Activated T-cell treated with anti-CD3 and anti-CD28 coated beads for 4 hours (primary cell): ENCODE results near the gene CEACAM19.
"Not testable (repeated sequence)": the region's sequence is repeated elsewhere in the genome, so short reads cannot be mapped to it uniquely, and the experiment has no call there.

Experiments used
- DNase-seq: peaks from one replicate; pipeline ENCODE4 v3.0.0-alpha.2; 2020

Gene CEACAM19

DNA sequence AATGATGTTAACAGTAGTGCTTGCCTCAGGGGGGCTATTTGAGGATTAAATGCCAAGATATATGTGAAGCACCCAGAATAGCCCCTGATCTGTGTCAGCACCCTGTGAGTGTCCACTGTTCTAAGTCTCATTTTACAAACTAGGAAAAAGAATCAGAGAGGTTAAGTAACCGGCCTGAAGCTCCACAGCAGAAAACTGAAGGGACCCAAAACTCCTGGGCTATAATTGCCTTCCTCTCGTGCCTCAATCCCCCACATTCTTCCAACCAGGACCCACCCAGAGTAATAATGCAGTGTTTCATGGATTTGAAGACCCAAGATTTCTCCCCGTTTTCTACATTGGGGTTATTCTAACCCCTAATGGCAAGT is 25.2 kb upstream of the CEACAM19 start:
- DNase-seq, result no peak

DNA sequence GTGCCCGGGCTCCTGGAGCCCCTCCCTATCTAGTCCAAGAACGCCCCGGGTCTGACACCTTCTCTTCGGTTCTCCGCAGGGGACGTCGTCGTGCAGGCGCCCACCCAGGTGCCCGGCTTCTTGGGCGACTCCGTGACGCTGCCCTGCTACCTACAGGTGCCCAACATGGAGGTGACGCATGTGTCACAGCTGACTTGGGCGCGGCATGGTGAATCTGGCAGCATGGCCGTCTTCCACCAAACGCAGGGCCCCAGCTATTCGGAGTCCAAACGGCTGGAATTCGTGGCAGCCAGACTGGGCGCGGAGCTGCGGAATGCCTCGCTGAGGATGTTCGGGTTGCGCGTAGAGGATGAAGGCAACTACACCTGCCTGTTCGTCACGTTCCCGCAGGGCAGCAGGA is 24.1 kb upstream of the CEACAM19 start:
- no peak for DNase-seq

DNA sequence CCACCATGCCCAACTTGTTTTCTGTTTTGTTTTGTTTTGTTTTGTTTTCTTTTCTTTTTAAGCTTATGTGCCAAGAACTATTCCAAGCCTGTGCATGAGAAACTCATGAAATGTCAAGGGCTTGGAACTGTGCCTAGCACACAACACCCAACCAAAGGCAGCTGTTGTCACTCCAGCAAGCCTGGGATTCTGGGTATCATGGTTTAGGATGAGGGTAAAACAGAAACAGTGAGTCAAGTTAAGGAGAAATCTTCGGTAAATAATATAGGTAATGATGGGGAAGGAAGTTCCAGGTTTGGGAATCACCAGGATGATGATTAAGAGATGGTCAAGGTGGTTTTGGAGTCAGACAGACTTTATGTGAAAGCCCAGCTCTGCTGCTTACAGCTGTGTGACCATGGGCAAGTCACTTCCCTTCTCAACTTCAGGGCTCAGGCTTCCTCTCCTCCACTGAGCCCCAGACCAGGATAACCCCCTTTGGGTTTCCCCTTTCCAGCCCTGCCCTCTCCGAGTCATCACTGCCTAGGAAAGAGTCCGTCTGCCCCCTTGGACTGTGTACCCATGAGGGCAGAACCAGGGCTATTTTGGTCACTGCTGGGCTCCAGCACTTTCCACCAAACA is 22.5 kb upstream of the CEACAM19 start:
- DNase-seq, result no peak

DNA sequence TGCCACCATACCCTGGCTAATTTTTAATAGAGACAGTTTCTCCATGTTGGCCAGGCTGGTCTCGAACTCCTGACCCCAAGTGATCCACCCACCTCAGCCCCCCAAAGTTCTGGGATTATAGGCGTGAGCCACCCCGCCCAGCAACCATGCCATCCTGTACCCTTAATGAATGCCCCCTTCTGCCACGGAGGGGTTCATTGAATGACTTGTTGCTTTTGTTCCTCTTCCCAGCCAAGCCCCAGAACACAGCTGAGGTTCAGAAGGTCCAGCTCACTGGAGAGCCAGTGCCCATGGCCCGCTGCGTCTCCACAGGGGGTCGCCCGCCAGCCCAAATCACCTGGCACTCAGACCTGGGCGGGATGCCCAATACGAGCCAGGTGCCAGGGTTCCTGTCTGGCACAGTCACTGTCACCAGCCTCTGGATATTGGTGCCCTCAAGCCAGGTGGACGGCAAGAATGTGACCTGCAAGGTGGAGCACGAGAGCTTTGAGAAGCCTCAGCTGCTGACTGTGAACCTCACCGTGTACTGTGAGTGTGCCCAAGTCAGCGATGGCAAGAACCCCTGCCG is 21.6 kb upstream of the CEACAM19 start:
- no peak for DNase-seq

DNA sequence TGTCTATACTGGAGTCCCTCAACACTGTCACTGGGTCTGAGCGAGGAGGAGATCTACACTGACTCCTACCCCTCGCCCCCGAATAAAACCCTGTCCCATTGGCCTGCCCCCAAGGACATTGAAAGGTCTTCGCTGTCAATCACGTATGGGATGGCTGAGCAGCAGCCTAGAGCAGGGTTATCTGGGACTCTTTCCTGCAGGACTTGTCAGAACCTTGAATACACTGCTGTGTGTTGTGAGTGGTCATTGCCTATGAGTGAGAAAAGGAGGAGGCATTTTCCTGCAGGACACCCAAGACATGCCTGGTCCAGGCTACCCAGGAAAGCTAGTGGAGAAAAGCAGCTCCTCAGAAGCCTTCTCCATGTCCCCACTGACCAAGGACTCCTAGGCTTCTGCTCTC is 17.9 kb upstream of the CEACAM19 start:
- DNase-seq, result no peak

DNA sequence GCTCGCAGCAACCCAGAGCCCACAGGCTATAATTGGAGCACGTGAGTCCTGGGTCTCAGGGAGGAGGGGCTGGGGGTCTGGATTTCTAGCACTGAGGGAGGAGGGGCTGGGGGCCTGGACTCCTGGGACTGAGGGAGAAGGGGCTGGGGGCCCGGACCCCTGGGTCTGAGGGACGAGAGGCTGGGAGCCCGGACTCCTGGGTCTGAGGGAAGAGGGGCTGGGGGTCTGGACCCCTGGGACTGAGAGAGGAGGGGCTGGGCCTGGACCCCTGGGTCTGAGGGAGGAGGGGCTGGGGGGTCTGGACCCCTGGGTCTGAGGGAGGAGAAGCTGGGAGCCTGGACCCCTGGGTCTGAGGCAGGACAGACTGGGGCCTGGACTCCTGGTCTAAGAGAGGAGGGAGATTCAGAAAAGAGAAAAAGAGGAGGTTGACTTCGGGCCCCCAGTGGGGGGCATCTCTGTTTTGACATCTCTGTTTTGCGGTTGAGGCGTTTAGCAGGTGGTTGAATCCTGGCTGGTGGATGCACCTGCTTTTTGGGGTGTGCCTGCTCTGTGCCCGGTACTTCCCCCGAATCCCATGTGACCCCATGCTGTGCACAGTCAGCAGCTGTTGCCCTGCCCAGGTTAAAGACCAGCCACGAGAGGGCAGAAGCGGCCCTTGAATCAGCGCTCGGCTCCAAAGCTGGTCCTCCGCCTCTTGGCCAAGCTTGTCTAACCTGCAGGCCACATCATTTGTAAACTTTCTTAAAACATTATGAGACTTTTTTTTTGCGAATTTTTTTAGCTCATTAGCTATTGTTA is 17.1 kb upstream of the CEACAM19 start:
- DNase-seq, result peak; percentile 56

DNA sequence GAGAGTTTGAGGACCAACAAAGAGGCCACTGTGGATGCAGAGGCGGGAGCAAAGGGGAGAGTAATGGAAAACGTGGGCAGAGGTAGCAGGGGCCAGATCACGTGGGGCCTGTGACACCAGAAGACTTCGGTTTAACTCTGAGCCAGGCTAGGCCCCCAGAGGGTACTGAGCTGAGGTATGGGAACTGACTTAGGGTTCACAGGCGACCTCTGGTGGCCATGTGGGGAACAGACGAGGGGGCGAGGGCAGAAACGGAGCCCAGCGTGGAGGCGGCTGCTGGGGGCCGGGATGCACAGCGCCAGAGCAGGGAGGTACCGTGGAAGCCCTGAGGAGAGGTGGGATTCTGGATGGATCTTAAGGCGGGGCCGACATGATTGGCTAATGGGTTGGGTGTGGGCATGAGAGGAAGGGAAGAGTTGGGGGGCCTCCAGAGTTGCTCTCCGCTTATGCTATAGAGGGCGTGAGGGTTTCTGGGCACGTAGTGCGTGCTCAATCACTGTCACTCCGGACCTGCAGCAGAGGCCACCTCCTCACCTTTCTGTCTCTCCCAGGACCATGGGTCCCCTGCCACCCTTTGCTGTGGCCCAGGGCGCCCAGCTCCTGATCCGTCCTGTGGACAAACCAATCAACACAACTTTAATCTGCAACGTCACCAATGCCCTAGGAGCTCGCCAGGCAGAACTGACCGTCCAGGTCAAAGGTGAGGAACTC is 13.9 kb upstream of the CEACAM19 start:
- DNase-seq, result peak; percentile 65

DNA sequence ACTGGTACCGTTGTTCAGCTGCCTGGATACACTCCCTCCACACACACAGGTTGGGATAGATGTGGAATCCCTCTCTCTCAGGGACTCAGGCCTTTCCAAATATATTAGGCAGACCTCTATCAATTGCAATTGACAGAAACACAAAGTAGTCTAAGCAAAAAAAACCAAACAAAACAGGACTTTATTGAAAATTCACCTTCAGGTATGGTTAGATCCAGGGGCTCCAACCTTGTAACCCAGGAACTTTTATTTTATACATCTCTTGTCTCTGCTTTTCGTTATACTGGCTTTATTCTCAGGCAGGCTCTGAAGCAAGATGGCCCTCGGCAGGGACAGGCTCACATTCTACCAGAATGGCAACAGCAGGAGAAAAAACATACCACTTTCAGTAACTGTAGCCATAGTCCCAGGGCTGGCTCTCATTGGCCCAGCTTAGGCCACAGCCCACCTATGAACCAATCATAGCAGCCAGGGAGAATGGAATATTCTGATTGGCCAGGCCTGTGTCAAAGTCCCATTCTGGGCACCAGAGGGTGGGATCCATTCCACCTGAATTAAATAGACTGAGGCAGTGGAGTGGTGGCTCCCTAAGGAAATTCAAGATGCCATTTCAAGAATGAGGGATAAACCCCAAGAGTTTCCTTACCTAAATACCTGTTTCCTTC is 13.1 kb upstream of the CEACAM19 start:
- no peak for DNase-seq

DNA sequence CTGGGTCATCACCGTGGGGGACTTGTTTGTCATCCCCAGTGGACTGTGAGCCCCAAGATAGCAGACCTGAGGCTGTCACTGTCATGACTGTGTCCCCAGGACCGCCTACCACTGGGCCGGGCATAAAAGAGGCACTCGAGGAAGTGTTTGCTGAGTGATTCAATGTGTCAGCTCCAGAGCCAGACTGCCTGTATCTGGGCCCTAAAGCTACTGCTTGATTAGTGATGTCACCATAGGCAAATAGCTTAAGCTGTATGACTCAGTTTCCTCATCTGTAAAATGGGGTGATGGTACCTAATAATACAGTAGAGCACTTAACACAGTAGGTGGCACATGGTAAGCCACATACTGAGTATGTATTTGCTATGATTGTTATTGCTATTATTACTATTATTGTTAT is 11.2 kb upstream of the CEACAM19 start:
- no peak for DNase-seq

DNA sequence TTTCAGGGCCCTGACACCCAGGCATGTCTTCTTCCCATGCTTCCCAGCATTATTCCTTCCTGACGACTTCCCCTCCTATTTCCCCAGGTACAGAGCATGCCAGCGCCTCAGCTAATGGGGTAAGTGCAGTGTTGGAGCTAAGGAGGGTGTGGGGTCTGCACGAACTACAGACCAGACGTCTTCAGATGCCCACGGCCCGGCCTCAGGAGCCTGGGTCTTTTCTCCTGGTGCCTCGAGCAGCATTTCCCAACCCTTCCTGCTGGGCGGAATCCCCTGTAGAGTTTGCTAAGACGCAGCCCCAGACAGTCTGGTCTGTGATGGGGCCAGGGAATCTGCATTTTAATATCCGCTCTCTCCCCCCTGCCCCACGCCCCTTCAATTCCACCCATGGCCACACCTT is 10.1 kb upstream of the CEACAM19 start:
- no peak for DNase-seq

DNA sequence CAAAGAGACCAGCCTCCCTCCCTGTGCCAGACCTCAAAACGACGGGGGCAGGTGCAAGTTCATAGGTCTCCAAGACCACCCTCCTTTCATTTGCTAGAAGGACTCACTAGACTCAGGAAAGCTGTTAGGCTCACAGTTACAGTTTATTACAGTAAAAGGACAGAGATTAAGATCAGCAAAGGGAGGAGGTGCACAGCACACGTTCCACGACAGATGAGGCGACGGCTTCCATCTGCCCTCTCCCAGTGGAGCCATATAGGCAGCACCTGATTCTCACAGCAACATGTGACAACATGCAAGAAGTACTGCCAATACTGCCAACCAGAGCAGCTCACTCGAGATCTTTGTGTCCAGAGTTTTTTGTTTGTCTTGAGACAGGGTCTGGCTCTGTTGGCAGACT is 9.4 kb upstream of the CEACAM19 start:
- no peak for DNase-seq

DNA sequence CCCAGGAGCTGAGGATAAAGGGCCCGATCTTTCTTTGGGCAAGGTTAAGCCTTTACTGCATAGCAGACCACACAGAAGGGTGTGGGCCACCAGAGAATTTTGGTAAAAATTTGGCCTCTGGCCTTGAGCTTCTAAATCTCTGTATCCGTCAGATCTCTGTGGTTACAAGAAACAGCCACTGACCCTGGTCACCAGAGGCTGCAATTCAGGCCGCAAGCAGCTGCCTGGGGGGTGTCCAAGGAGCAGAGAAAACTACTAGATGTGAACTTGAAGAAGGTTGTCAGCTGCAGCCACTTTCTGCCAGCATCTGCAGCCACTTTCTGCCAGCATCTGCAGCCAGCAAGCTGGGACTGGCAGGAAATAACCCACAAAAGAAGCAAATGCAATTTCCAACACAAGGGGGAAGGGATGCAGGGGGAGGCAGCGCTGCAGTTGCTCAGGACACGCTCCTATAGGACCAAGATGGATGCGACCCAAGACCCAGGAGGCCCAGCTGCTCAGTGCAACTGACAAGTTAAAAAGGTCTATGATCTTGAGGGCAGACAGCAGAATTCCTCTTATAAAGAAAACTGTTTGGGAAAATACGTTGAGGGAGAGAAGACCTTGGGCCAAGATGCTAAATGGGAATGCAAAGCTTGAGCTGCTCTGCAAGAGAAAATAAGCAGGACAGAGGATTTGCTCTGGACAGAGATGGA is 8.4 kb upstream of the CEACAM19 start:
- DNase-seq, result no peak

DNA sequence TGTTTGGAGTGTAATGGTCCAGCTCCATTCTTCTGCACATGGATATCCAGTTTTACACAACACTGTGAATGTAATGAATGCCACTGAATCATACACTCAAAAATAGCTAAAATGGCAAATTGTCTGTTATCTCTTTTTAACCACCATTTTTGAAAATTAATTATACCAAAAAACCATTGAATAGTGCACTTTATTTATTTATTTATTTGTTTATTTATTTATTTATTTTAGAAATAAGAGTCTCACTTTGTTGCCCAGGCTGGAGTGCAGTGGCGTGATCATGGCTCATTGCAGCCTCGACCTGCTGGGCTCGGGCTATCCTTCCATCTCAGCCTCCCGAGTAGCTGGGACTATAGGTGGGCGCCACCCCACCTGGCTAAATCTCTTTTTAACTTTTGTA is 7.3 kb upstream of the CEACAM19 start:
- no peak for DNase-seq

DNA sequence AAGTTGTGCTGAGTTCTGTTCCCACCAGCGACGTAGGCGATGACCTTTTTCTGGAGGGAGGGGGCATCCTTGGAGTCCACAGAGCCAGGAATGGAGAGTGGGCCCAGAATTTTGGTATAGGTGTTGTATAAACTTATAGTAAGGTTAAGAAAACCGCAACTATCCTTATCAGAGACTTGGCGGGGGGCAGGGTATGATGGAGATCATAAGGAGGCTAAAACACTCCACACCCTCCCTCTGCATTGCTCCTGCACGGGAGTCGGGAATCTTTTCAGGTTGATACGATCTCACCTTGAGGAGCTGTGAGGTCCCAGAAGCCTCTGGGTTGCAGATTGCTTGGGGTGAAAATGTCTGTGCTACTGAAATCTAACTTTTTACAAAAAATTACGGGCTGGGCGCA is 6.3 kb upstream of the CEACAM19 start:
- DNase-seq, result no peak

DNA sequence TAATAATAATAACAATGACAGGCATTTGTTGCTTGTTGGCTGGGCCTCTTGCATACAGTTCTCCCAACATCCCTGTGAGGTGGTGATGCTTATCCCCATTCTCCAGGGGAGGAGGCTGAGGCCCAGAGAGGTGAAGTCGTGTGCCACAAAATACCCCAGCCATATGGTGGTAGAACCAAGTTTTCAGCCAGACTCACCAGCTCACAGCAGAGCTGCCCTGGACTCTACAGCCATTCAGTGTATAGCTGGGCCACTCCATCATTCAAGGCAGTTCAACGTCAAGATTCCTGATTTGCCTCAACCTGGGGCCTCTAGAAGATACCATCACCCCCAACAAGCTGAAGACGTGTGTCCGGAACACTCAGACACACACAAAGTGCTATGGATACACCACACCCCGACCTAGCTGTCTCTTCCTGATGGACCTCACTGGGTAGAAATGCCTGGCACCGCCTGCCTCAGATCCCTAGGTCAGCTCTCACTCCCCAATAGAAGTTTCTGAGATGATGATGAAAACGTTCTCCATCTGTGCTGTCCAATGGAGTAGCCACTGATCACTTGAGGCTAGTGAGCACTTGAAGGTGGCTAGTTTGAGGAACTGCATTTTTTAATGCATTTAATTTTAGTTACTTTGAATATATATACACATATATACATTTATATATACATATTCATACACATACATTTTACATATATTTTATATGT is 4.3 kb upstream of the CEACAM19 start:
- DNase-seq, result no peak

DNA sequence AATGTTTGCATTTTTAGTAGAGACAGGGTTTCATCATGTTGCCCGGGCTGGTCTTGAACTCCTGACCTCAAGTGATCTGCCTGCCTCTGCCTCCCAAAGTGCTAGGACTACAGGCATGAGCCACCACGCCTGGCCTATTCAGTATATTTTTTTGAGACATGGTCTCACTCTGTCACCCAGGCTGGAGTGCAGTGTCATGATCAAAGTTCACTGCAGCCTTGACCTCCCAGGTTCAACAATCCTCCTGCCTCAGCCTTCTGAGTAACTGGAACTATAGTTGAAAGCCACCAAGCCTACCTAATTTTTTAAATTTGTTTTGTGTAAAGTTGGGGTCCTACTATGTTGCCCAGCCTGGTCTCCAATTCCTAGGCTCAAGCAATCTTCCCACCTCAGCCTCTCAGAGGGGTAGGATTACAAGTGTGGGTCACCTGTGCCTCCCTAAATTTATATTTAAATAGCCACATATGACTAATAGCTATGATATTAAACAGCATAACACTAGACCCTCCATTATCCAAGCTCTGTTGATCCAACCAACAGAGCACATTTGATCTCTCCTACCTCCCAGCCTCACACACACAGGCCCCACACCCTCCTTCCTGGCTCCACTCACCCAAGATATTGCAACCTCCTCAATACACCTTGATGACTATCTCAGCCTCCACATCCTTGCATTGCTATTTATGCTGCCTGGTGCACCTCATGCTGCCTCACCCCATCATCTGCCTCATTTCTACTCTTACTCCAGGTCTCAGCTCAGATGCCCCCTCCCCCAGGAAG is 2.1 kb upstream of the CEACAM19 start:
- DNase-seq, result no peak

DNA sequence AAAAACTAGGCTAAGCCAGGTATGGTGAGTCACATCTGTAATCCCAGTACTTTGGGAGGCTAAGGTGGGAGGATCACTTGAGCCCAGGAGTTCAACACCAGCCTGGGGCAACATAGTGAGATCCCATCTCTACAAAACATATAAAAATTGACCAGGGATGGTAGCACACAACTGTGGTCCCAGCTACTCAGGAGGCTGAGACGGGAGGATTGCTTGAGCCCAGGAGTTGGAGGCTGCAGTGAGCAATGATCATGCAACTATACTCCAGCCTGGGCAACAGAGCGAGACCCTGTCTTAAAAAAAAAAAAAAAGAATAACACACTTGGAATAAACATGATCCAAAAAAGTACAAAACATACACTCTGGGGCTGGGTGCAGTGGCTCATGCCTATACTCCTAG is 1.3 kb upstream of the CEACAM19 start:
- DNase-seq, result not testable (repeated sequence)

DNA sequence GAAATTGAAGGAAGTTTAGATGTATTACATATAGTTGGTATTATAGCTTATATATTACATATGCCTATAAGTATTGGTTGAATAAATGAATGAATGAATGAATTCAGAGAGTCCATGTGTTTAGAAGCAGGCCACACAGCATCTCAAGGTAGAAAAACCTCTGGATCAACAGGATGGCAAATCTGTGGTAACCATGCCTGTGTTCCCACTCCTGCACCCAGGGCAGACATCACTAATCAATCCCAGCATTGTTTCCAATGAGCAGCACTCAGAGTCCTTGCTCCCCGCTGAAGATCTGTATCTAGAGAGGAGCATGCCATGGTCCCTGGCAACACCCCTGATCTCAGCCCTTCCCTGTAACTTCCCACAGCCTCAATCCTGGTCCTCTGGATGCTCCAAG is 944 bp downstream of the CEACAM19 start:
- no peak for DNase-seq

DNA sequence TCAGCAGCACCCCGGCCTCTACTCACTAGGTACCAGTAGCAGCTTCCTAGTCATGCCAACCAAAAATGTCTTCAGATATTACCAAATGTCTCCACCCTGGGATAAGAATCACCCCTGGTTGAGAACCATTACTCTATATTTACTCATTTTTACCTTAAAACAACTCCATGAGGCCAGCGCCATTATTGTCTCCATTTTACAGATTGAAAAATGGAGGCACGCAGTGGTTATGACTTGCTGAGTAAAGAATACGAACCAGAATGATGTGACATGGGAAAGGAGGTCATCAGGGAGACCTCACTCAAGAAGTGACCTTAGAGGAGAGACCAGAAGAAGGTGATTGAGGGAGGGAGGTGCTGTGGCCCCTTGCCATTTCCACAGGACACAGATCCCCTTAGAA is 2.2 kb downstream of the CEACAM19 start:
- no peak for DNase-seq

DNA sequence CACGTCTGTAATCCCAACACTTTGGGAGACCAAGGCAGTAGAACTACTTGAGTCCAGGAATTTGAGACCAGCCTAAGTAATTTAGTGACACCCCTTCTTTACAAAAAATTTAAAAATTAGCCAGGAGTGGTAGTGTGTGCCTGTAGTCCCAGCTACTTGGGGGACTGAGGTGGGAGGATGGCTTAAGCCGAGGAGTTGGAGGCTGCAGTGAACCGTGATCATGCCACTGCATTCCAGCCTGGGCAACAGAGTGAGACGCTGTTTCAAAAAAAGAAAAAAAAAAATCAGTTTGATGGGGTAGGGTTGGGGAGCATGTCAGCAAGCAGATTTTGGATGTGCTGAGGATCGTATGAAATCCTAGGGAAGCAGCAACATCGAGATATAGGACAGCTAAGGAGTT is 4.2 kb downstream of the CEACAM19 start:
- DNase-seq, result no peak
